Cardiac muscle cell (in vitro differentiated cells and primary cell): ENCODE data around the gene NXPE2. TPM values are rescaled to one million over a fixed set of nuclear protein-coding genes. Genes with fewer than 3 reads are reported as not detected.
"Not testable (repeated sequence)": the region's sequence is repeated elsewhere in the genome, so short reads cannot be mapped to it uniquely, and the experiment has no call there.

Source experiments
- DNase-seq, 2 donors: peaks; one replicate each; pipeline versions ENCODE4 v3.0.0 to v3.0.0-alpha.2; 2010 to 2017; ENCODE audit warnings: low read depth in 1 of 2, low spot score in 1 of 2
- H3K27ac ChIP-seq: fragments of 200-600 bp; sonication (generic); 2 replicates; pipeline ENCODE4 v1.5.1; 2016
- H3K27me3 ChIP-seq: fragments of 200-600 bp; sonication (generic); 2 replicates; pipeline ENCODE4 v1.6.0; 2016; ENCODE audit warnings: control low read depth
- H3K36me3 ChIP-seq: fragments of 200-600 bp; sonication (generic); 2 replicates; pipeline ENCODE4 v1.5.1; 2016; ENCODE audit warnings: control low read depth
- H3K4me1 ChIP-seq: fragments of 200-600 bp; sonication (generic); 2 replicates; pipeline ENCODE4 v1.8.1; 2017; ENCODE audit warnings: low read depth, mild to moderate bottlenecking, mixed run types
- H3K4me3 ChIP-seq: fragments of 200-600 bp; sonication (generic); 2 replicates; pipeline ENCODE4 v1.5.1; 2016; ENCODE audit warnings: mild to moderate bottlenecking
- H3K9me3 ChIP-seq: fragments of 200-600 bp; sonication (generic); 2 replicates; pipeline ENCODE4 v1.5.1; 2017; ENCODE audit warnings: low read depth, mild to moderate bottlenecking, control low read depth
- polyA plus RNA-seq: library from polyadenylated mRNA; unstranded; fragments of >200 nt; fragmentation: Nextera tagmentation; extraction: Ambion mirVana; gene quantifications from 2 replicates; pipeline ENCODE4 v1.2.1, GENCODE V29; 2016
- total RNA-seq: library from RNA; depleted of rRNA; stranded (reverse); fragments of >200 nt; gene quantifications from 2 replicates; pipeline ENCODE4 v1.2.3, GENCODE V29; 2016
- TF ChIP-seq, protein P1 (sequence below): IDR thresholded peaks from 2 replicates; pipeline ENCODE4 v1.5.1; 2012; ENCODE audit warnings: low read depth, mild to moderate bottlenecking, low read length

NXPE2 gene
- total RNA-seq (0.18 and 0.48 TPM in 2 replicates), polyA plus RNA-seq (0.10 and 0.12 TPM in 2 replicates)

DNA sequence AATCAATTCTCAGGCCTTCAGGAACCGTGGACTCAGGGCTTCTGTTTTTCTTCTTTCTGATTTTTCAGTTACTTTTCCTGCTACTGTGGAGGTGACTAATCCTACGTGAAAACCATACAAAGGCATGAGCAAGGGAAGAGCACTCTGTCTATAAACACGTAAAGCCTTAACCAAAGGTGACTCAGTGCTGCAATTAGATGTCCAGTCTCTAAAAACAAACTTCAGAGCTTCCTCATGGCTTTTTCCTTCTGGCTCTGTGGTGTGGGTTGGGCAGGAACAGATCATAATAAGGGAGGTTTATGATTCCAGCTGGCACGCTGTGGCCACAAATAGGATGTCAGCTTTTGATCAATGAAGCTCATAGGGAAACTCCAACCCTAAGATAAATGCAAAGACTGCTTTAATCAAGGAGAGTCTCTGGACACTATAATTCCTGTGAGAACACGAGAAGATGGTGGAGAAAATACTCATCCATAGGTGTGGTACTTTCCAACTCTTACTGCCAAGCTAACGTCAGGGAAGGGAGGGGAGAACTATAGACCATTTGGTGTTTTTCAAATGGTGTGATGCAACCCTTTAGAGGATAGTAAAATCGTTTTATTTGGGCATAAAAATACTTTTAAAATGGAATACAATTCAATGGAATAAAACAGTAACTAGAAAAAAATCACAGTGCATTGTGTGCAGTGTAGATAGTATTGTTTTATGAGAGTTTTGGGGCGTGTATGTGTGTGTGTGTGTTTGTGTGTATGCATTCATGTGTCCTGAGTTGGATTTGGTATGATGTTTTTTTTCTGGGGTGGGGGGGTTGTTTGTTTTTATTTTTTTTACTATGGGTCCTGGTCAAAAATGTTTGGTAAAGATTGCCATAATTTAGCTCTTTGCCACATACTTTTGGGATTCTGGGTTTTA is at the start of gene NXPE2:
NXPE2 (plus strand) TSS at position 403 of the 912 bp plus-strand sequence; CDS start at position 452, 49 bp downstream.
- Histone ChIP-seq H3K4me3 (no peak within 1 kb of the TSS), H3K9me3 (no peaks in the 10 kb centered on the region), H3K27me3 (no peaks in the 10 kb centered on the region), H3K27ac (no peak within 1 kb of the TSS), H3K36me3 (no peaks in the 10 kb centered on the region), H3K4me1 (peaks cover 6% of the 10 kb centered on the region)
- no peak for DNase-seq
- TF ChIP-seq, protein P1, sequence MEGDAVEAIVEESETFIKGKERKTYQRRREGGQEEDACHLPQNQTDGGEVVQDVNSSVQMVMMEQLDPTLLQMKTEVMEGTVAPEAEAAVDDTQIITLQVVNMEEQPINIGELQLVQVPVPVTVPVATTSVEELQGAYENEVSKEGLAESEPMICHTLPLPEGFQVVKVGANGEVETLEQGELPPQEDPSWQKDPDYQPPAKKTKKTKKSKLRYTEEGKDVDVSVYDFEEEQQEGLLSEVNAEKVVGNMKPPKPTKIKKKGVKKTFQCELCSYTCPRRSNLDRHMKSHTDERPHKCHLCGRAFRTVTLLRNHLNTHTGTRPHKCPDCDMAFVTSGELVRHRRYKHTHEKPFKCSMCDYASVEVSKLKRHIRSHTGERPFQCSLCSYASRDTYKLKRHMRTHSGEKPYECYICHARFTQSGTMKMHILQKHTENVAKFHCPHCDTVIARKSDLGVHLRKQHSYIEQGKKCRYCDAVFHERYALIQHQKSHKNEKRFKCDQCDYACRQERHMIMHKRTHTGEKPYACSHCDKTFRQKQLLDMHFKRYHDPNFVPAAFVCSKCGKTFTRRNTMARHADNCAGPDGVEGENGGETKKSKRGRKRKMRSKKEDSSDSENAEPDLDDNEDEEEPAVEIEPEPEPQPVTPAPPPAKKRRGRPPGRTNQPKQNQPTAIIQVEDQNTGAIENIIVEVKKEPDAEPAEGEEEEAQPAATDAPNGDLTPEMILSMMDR: no peak

DNA sequence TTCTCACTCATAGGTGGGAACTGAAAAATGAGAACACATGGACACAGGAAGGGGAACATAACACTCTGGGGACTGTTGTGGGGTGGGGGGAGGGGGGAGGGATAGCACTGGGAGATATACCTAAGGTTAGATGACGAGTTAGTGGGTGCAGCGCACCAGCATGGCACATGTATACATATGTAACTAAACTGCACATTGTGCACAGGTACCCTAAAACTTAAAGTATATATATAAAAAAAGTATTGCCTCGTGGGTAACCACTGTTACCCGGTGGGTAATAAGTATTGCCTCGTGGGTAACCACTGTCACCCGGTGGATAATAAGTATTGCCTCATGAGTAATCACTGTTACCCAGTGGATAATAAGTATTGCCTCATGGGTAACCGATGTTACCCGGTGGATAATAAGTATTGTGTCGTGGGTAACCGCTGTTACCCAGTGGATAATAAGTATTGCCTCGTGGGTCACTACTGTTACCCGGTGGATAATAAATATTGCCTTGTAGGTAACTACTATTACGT is 46.8 kb upstream of the NXPE2 start:
- H3K9me3 ChIP-seq, H3K4me1 ChIP-seq, H3K27ac ChIP-seq, H3K36me3 ChIP-seq, H3K27me3 ChIP-seq, H3K4me3 ChIP-seq: not testable (repeated sequence)
- peak in 1 of 2 donors; percentile 0 for DNase-seq

DNA sequence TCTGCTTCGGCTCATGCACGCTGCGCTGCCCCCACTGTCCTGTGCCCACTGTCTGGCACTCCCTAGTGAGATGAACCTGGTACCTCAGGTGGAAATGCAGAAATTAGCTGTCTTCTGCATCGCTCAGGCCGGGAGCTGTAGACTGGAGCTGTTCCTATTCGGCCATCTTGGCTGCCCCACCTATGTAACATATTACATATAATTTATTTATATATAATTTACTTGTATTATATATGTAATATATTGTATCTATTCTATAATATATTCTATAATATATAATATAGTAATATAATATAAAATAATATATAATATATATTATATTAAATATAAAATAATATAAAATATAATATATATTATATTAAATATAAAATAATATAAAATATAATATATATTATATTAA is 38.9 kb upstream of the NXPE2 start:
- not testable (repeated sequence) for H3K4me3 ChIP-seq, H3K36me3 ChIP-seq, H3K4me1 ChIP-seq, H3K27ac ChIP-seq, DNase-seq, H3K9me3 ChIP-seq, H3K27me3 ChIP-seq

DNA sequence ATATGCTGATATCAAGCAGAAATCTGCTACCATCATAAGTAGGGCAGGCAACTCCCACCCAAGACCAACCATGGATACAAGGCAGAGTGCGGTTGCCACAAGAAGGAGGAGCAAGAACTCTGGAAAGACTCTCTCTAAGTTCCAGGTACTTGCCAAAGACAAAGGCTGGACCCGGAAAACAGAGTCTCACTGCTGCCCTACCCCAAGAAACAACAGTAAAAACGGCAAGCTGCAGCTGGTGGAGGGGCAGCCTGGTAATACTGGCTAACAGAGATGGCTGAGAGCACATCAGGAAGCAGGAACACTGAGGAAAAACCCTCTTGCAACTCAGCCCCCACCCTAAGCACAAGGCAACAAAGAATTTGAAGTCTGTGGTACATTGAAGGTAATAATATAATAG is 27.7 kb upstream of the NXPE2 start:
- TF ChIP-seq, protein P1: no peak
- Histone ChIP-seq H3K4me1 (no peaks in the 10 kb centered on the region), H3K4me3 (no peak overlapping the region), H3K27me3 (no peaks in the 10 kb centered on the region), H3K27ac (no peak overlapping the region), H3K9me3 (no peaks in the 10 kb centered on the region), H3K36me3 (no peaks in the 10 kb centered on the region)
- DNase-seq: no peak

DNA sequence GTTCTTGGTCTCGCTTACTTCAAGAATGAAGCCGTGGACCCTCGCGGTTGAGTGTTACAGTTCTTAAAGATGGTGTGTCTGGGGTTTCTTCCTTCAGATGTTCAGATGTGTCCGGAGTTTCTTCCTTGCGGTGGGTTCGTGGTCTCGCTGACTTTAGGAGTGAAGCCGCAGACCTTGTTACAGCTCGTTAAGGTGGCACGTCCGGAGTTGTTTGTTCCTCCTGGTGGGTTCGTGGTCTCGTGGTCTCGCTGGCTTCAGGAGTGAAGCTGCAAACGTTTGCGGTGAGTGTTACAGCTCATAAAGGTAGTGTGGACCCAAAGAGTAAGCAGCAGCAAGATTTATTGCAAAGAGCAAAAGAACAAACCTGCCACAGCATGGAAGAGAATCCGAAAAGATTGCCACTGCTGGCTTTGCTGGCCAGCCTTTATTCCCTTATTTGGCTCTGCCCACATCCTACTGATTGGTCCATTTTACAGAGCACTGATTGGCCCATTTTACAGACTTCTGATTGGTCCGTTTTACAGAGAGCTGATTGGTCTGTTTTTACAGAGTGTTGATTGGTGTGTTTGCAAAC is 27.1 kb upstream of the NXPE2 start:
- Histone ChIP-seq H3K27me3 (no peaks in the 10 kb centered on the region), H3K27ac (no peak overlapping the region), H3K4me3 (no peak overlapping the region), H3K9me3 (no peaks in the 10 kb centered on the region), H3K36me3 (no peaks in the 10 kb centered on the region), H3K4me1 (no peaks in the 10 kb centered on the region)
- DNase-seq: no peak
- TF ChIP-seq, protein P1: no peak

DNA sequence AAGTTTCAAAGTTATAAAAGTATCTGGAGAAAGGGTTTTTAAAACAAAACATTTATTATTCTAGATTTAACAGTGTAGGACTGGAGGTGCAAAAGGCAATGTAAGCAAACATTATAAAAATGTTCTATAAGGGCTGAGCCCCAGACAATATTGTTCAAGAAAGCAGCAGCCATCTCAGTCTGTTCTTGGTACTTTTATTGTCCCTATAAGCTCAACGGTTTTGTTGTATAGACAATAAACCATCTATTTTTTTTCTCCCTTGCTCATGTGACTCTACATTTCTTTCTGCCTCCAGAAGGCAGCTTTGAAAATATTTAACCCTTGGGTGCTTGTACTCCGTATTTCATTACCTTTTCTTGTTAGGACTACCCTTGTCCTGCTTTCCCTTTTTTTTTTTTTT is 25.2 kb upstream of the NXPE2 start:
- Histone ChIP-seq H3K27ac (no peak overlapping the region), H3K9me3 (no peaks in the 10 kb centered on the region), H3K4me3 (no peak overlapping the region), H3K36me3 (no peaks in the 10 kb centered on the region), H3K27me3 (no peaks in the 10 kb centered on the region), H3K4me1 (no peaks in the 10 kb centered on the region)
- no peak for DNase-seq
- TF ChIP-seq, protein P1: no peak
